HCT116 (cell line): Measurements from ENCODE around the gene MEAK7. TPM values are rescaled to one million over a fixed set of nuclear protein-coding genes. Genes with fewer than 3 reads are reported as not detected.

Experiments used
- ATAC-seq: fragments of 200-7000 bp; cut with Tn5 transposase; 2 replicates; pipeline ENCODE4 v1.9.1; 2020; ENCODE audit warnings: mild to moderate bottlenecking, moderate library complexity
- BruUV-seq: library from RNA; stranded (reverse); fragments of 400-500 nt; replicated peaks from 2 replicates; lab custom pipeline; 2021; lab: Mats Ljungman, UMichigan
- CTCF ChIA-PET: fragments of 300-600 bp; sonication (Branson Sonifier 250); formaldehyde crosslinking; loops from one replicate; lab custom pipeline; 2021; ENCODE audit warnings: antibody characterized with exemption; lab: Charles Lee
- POLR2A ChIA-PET: fragments of 300-600, 350-600 bp; sonication (Branson Sonifier 250); formaldehyde crosslinking; loops from one replicate; lab custom pipeline; 2021; ENCODE audit warnings: antibody characterized with exemption; lab: Charles Lee
- RAD21 ChIA-PET, 2 experiments: fragments of 300-600 bp; sonication (Branson Sonifier 250); formaldehyde crosslinking; loops; one replicate each; lab custom pipeline; 2023; ENCODE audit warnings: low total read pairs in 2 of 2; ENCODE audit not compliant: uncharacterized antibody in 2 of 2, unreplicated experiment in 2 of 2, low non-redundant PET in 1 of 2; lab: Charles Lee
- DNase-seq: peaks from one replicate; pipeline ENCODE4 v3.0.0-alpha.2; 2010; ENCODE audit warnings: low read depth, low spot score
- H2AFZ ChIP-seq: fragments of 200-600 bp; shearing (Covaris generic), sonication (generic); 2 replicates; pipeline ENCODE4 v1.6.1; 2017; ENCODE audit warnings: low read depth, mixed run types, mixed read lengths, antibody characterized with exemption, low read length; ENCODE audit not compliant: poor library complexity, severe bottlenecking
- H3K27ac ChIP-seq: 2 replicates; pipeline ENCODE4 v1.5.1; 2012; ENCODE audit warnings: low read depth, low read length
- H3K27me3 ChIP-seq: fragments of 200-600 bp; sonication (generic); 2 replicates; pipeline ENCODE4 v1.6.1; 2016; ENCODE audit warnings: mixed run types, low read length, mixed read lengths; ENCODE audit not compliant: insufficient read depth
- H3K36me3 ChIP-seq, 2 experiments: fragments of 200-500 bp in 1 of 2; fragments of 200-600 bp in 1 of 2; sonication (Bioruptor generic) in 1 of 2; sonication (generic) in 1 of 2; 2 replicates each; pipeline versions ENCODE4 v1.5.1 to v1.6.1; 2014 to 2016; ENCODE audit warnings: low read length in 2 of 2, inconsistent platforms in 1 of 2, mixed read lengths in 1 of 2, mixed run types in 1 of 2; ENCODE audit not compliant: insufficient read depth in 2 of 2, control insufficient read depth in 1 of 2
- H3K4me1 ChIP-seq, 2 experiments: fragments of 200-600 bp in 1 of 2; sonication (generic) in 1 of 2; 2 replicates each; pipeline versions ENCODE4 v1.5.1 to v1.6.1; 2012 to 2017; ENCODE audit warnings: low read length in 2 of 2, inconsistent platforms in 1 of 2, mild to moderate bottlenecking in 1 of 2, mixed read lengths in 1 of 2, mixed run types in 1 of 2, moderate library complexity in 1 of 2; ENCODE audit not compliant: insufficient read depth in 2 of 2, control insufficient read depth in 1 of 2
- H3K4me2 ChIP-seq: fragments of 200-600 bp; sonication (generic); 2 replicates; pipeline ENCODE4 v1.6.1; 2017; ENCODE audit warnings: mixed run types, low read length, mixed read lengths
- H3K4me3 ChIP-seq, 2 experiments: fragments of 200-600 bp in 1 of 2; sonication (generic) in 1 of 2; replicated peaks in 1 of 2; 2 replicates each; pipeline ENCODE4 v1.5.1; 2011 to 2016; ENCODE audit warnings: low read length in 2 of 2, control low read depth in 1 of 2, low read depth in 1 of 2, mild to moderate bottlenecking in 1 of 2, mixed read lengths in 1 of 2, mixed run types in 1 of 2
- H3K79me2 ChIP-seq: fragments of 200-600 bp; sonication (generic); 2 replicates; pipeline ENCODE4 v1.6.1; 2017; ENCODE audit warnings: mild to moderate bottlenecking, mixed run types, low read length, moderate library complexity, mixed read lengths; ENCODE audit not compliant: insufficient read depth
- H3K9ac ChIP-seq: fragments of 200-600 bp; sonication (generic); 2 replicates; pipeline ENCODE4 v1.6.1; 2016; ENCODE audit warnings: low read length, mixed read lengths
- H3K9me2 ChIP-seq: fragments of 200-600 bp; sonication (generic), shearing (Covaris generic); 2 replicates; pipeline ENCODE4 v1.6.1; 2017; ENCODE audit warnings: mixed run types, mild to moderate bottlenecking, moderate library complexity; ENCODE audit not compliant: insufficient read depth
- H3K9me3 ChIP-seq, 2 experiments: fragments of 200-500 bp in 1 of 2; fragments of 200-600 bp in 1 of 2; sonication (Bioruptor generic) in 1 of 2; sonication (generic) in 1 of 2; 2 replicates each; pipeline ENCODE4 v1.6.1; 2014 to 2017; ENCODE audit warnings: low read length in 2 of 2, mixed read lengths in 2 of 2, inconsistent platforms in 1 of 2, low read depth in 1 of 2, mild to moderate bottlenecking in 1 of 2, mixed run types in 1 of 2, moderate library complexity in 1 of 2; ENCODE audit not compliant: control insufficient read depth in 1 of 2, insufficient read depth in 1 of 2
- H4K20me1 ChIP-seq: fragments of 200-600 bp; sonication (generic), shearing (Covaris generic); 2 replicates; pipeline ENCODE4 v1.6.1; 2017; ENCODE audit warnings: mixed run types, mild to moderate bottlenecking, moderate library complexity; ENCODE audit not compliant: insufficient read depth
- ATF3 ChIP-seq: IDR thresholded peaks from 2 replicates; pipeline ENCODE4 v1.6.1; 2012
- CBX3 ChIP-seq: IDR thresholded peaks from 2 replicates; pipeline ENCODE4 v1.6.1; 2012; ENCODE audit warnings: low read depth
- YY1 ChIP-seq: IDR thresholded peaks from 2 replicates; pipeline ENCODE4 v1.6.1; 2011; ENCODE audit warnings: low read length, low read depth, moderate library complexity, mild to moderate bottlenecking; ENCODE audit not compliant: insufficient replicate concordance; ENCODE audit errors: extremely low read depth
- ZNF274 ChIP-seq: fragments of 200-500 bp; sonication (Bioruptor generic); IDR thresholded peaks from 2 replicates; pipeline ENCODE4 v1.6.1; 2014; ENCODE audit warnings: mild to moderate bottlenecking, low read depth, low read length, inconsistent platforms
- intact Hi-C: fragments of 100-400 bp; cut with micrococcal nuclease; formaldehyde crosslinking; loops from 2 replicates; pipeline ENCODE4 v1.10.0; 2022
- total RNA-seq: library from RNA; stranded (reverse); gene quantifications from one replicate; pipeline ENCODE4 v1.2.1, GENCODE V29; 2021; ENCODE audit not compliant: unreplicated experiment

Gene MEAK7
- total RNA-seq, 1 experiment from 2014 or later, result 32.2 TPM

- TF ChIP-seq ATF3, result no peak
These were observed 40.8 kb upstream of the MEAK7 start (continued) for GRCh38 chr16:84545114-84545737.

GRCh38 chr16:84544031-84544773, 39.7 kb upstream of the MEAK7 start:
- Histone ChIP-seq H3K4me2 (no peak overlapping the region), H3K79me2 (no peaks in the 10 kb centered on the region), H3K27me3 (no peaks in the 10 kb centered on the region), H2AFZ (no peak overlapping the region), H3K9ac (no peak overlapping the region), H3K4me1 (peaks cover 2 to 7% of the 10 kb centered on the region in 2 experiments; a peak in 1 of 4 replicates), H4K20me1 (no peaks in the 10 kb centered on the region), H3K27ac (no peak overlapping the region), H3K36me3 (no peaks in the 10 kb centered on the region), H3K9me3 (no peaks in the 10 kb centered on the region), H3K9me2 (no peaks in the 10 kb centered on the region), H3K4me3 (no peak overlapping the region)
- no TSS peak for BruUV-seq
- intact Hi-C loops, result no loop called here
- DNase-seq, result no peak
- ChIA-PET RAD21 (no interaction called here), POLR2A (no interaction called here), CTCF (no interaction called here)
- no peak for TF ChIP-seq YY1
- TF ChIP-seq, all 23 proteins: peak for 0
- ATAC-seq, result no peak

- no peak for DNase-seq
- ATAC-seq, result no peak
- no TSS peak for BruUV-seq
- Histone ChIP-seq H3K36me3 (no peaks in the 10 kb centered on the region), H4K20me1 (no peaks in the 10 kb centered on the region), H3K4me3 (no peak overlapping the region), H3K79me2 (no peaks in the 10 kb centered on the region), H3K4me2 (no peak overlapping the region), H3K4me1 (peaks cover 2 to 7% of the 10 kb centered on the region in 2 experiments; a peak in 1 of 4 replicates), H3K27ac (no peak overlapping the region), H3K9me3 (no peaks in the 10 kb centered on the region), H2AFZ (no peak overlapping the region), H3K9ac (no peak overlapping the region), H3K9me2 (no peaks in the 10 kb centered on the region), H3K27me3 (no peaks in the 10 kb centered on the region)
- intact Hi-C loops, result no loop called here
- ChIA-PET CTCF (no interaction called here), POLR2A (no interaction called here), RAD21 (no interaction called here)
- TF ChIP-seq ZNF274 (no peak), CBX3 (no peak)
These were observed 38.8 kb upstream of the MEAK7 start for GRCh38 chr16:84543253-84543652.
